Chondrocyte (in vitro differentiated cells): ENCODE measurements around the gene L3MBTL4. TPM values are rescaled to one million over a fixed set of nuclear protein-coding genes. Genes with fewer than 3 reads are reported as not detected.

Experiments used
- DNase-seq: peaks from one replicate; pipeline ENCODE4 v3.0.0; 2021; ENCODE audit warnings: mixed read lengths, low spot score
- H3K27ac Mint-ChIP-seq: one replicate; pipeline ENCODE4 v1.8.0; 2021; ENCODE audit warnings: mild to moderate bottlenecking, moderate library complexity, mixed read lengths; ENCODE audit not compliant: unreplicated experiment
- H3K27me3 Mint-ChIP-seq: 2 replicates; pipeline ENCODE4 v1.8.0; 2021; ENCODE audit warnings: low read depth, mixed read lengths
- H3K36me3 Mint-ChIP-seq: 2 replicates; pipeline ENCODE4 v1.8.0; 2021; ENCODE audit warnings: low read depth, mixed read lengths
- H3K4me1 Mint-ChIP-seq: 2 replicates; pipeline ENCODE4 v1.8.0; 2021; ENCODE audit warnings: low read depth, mild to moderate bottlenecking, mixed read lengths
- H3K4me3 Mint-ChIP-seq: one replicate; pipeline ENCODE4 v1.8.0; 2021; ENCODE audit warnings: mild to moderate bottlenecking, moderate library complexity, mixed read lengths; ENCODE audit not compliant: unreplicated experiment
- H3K9me3 Mint-ChIP-seq: 2 replicates; pipeline ENCODE4 v1.8.0; 2021; ENCODE audit warnings: low read depth, mixed read lengths
- total RNA-seq: library from RNA; stranded (reverse); gene quantifications from 3 replicates; pipeline ENCODE4 v1.2.1, GENCODE V29; 2021
- TF ChIP-seq, protein P1 (sequence below): fragments of 200-600 bp; sonication (generic); IDR thresholded peaks from 2 replicates; pipeline ENCODE4 v1.5.0; 2021; ENCODE audit warnings: antibody characterized with exemption, mild to moderate bottlenecking, moderate library complexity

L3MBTL4 gene
- total RNA-seq, 1 donor from 2014 or later: 1.0 TPM

DNA sequence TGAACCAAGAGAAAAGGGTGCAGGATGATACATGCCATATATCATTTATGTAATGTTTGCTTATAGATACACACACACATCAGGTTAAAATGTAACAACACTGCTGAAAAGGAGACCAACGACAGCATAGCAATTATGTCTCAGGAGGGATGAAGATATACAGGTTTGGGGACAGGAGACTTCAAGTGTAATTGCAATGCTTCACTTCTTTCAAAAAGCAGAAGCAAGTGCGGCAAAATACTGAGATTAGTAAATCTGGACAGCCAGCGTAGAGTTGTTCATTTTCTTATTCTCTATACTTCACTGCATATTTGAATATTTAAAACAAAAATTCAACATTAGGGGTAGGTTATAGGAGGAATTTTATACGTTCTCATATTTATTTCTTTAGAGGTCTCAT lies 87.2 kb downstream of the L3MBTL4 start:
- Mint-ChIP-seq H3K36me3 (no peaks in the 10 kb centered on the region), H3K4me3 (no peak overlapping the region), H3K9me3 (peaks cover 13% of the 10 kb centered on the region), H3K4me1 (no peaks in the 10 kb centered on the region), H3K27ac (no peak overlapping the region), H3K27me3 (peaks cover 3% of the 10 kb centered on the region)
- TF ChIP-seq, protein P1, sequence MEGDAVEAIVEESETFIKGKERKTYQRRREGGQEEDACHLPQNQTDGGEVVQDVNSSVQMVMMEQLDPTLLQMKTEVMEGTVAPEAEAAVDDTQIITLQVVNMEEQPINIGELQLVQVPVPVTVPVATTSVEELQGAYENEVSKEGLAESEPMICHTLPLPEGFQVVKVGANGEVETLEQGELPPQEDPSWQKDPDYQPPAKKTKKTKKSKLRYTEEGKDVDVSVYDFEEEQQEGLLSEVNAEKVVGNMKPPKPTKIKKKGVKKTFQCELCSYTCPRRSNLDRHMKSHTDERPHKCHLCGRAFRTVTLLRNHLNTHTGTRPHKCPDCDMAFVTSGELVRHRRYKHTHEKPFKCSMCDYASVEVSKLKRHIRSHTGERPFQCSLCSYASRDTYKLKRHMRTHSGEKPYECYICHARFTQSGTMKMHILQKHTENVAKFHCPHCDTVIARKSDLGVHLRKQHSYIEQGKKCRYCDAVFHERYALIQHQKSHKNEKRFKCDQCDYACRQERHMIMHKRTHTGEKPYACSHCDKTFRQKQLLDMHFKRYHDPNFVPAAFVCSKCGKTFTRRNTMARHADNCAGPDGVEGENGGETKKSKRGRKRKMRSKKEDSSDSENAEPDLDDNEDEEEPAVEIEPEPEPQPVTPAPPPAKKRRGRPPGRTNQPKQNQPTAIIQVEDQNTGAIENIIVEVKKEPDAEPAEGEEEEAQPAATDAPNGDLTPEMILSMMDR: no peak
- DNase-seq: no peak

DNA sequence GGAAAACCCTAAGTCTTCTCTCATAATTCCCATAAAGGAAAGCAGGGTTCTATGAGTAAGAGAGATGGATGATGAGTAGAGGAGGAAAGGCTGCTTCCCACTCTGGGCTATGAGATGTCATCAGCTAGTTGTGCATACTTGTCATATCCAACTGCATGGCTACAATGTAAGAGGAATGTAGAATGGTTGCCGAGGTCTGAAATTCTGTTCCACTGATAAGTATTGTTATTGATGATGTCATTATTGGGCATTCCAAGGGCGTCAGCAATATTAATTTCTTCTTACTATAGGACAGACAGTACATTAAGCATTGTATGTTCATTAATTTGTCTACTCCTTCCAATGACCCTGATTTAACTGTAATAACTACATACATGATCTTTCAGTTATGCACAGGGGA lies 88.1 kb downstream of the L3MBTL4 start:
- H3K36me3 Mint-ChIP-seq: no peaks in the 10 kb centered on the region
- no peak overlapping the region for H3K27ac Mint-ChIP-seq
- no peak for DNase-seq
- peaks cover 13% of the 10 kb centered on the region for H3K9me3 Mint-ChIP-seq
- H3K4me1 Mint-ChIP-seq: no peaks in the 10 kb centered on the region
- TF ChIP-seq, protein P1: no peak
- no peak overlapping the region for H3K4me3 Mint-ChIP-seq
- peaks cover 3% of the 10 kb centered on the region for H3K27me3 Mint-ChIP-seq

DNA sequence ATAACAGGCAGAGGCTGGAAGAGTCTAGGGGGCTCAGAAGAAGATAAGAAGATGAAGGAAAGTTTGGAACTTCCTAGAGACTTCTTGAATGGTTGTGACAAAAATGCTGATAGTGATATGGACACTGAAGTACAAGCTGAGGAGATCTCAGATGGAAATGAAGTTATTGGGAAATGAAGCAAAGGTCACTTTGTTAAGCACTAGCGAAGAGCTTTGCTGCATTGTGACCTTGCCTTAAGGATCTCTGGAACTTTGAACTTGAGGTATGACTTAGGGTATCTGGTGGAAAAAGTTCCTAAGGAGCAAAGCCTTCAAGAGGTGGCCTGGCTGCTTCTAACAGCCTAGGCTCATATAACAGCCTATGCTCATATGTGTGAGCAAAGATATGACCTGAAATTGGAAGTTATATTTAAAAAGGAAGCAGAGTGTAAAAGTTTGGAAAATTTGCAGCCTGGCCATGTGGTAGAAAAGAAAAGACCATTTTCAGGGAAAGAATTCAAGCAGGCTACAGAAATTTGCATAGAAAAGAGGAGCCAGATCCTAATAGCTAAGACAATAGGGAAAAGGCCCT lies 91.3 kb downstream of the L3MBTL4 start:
- peaks cover 3% of the 10 kb centered on the region for H3K27me3 Mint-ChIP-seq
- no peaks in the 10 kb centered on the region for H3K36me3 Mint-ChIP-seq
- no peak overlapping the region for H3K4me3 Mint-ChIP-seq
- peaks cover 18% of the 10 kb centered on the region for H3K9me3 Mint-ChIP-seq
- H3K4me1 Mint-ChIP-seq: no peaks in the 10 kb centered on the region
- TF ChIP-seq, protein P1: no peak
- DNase-seq: no peak
- no peak overlapping the region for H3K27ac Mint-ChIP-seq

DNA sequence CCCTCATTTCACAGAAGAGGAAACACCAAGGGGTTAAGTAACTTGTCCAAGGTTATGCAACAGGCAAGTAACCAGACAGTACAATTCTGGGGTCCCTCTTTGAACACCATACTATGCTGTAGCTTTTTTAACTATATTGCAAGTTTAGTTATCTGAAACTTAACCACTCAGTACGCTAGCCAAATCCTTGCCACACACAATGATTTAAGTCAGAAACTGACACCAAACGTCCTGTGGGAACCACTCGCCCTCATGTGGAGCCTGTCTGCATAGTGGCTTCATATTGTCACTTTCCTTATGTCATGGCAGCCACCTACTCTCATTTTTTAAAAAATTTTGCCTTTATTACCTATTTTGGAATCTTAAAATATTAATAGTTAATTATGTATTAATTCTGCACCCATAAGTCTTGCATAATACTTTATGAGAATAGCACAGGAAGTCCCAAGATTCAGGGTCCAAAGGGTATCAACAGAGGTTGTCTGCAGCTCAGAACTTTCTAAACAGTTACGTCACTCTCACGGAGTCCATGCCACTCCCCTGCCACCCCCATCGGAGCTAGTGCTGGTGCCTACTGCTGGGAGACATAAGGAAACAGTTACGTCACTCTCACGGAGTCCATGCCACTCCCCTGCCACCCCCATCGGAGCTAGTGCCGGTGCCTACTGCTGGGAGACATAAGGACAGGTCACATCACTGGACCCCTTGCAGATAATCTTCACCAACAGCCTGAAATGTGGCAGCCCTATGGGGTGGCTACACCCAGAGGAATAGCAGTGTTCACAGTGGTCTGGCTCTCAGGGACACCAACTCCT lies 99.0 kb downstream of the L3MBTL4 start:
- Mint-ChIP-seq H3K27ac (no peak overlapping the region), H3K4me1 (no peaks in the 10 kb centered on the region), H3K4me3 (no peak overlapping the region), H3K27me3 (peaks cover 5% of the 10 kb centered on the region), H3K9me3 (peaks cover 16% of the 10 kb centered on the region), H3K36me3 (no peaks in the 10 kb centered on the region)
- TF ChIP-seq, protein P1: no peak
- DNase-seq: no peak

DNA sequence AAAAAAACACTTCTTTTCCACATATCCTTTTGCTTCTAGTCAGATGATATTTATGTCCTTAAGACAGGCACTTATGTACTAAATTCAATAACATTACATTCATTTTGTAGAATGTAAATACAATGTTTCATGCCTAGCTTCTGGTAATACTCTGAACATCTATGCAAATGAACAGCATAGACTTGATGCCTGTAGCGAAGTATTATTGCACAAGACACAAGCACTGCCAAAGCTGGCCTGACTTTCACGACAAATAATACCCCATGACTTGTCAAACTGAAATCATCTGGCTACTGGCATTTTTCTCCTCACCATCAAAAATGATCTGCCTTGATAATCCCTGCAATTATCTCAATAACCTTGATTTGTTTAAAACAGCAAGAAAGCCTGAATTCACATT lies 101.3 kb downstream of the L3MBTL4 start:
- no peaks in the 10 kb centered on the region for H3K4me1 Mint-ChIP-seq
- no peak for DNase-seq
- no peak overlapping the region for H3K27ac Mint-ChIP-seq
- H3K36me3 Mint-ChIP-seq: no peaks in the 10 kb centered on the region
- peaks cover 7% of the 10 kb centered on the region for H3K9me3 Mint-ChIP-seq
- peaks cover 5% of the 10 kb centered on the region for H3K27me3 Mint-ChIP-seq
- TF ChIP-seq, protein P1: no peak
- H3K4me3 Mint-ChIP-seq: no peak overlapping the region
